HG03039 (cell line): ENCODE data around the gene SLC26A2.
"Not testable (repeated sequence)": the region's sequence is repeated elsewhere in the genome, so short reads cannot be mapped to it uniquely, and the experiment has no call there.

Experiments
- ATAC-seq: cut with Tn5 transposase; IDR thresholded peaks from one replicate; pipeline ENCODE4 v1.9.1; 2021; ENCODE audit warnings: mild to moderate bottlenecking, moderate library complexity; ENCODE audit not compliant: unreplicated experiment

The SLC26A2 gene

GRCh38 chr5:149936700-149937091 lies 23.9 kb upstream of the SLC26A2 start:
- ATAC-seq, result no peak

- ATAC-seq, result no peak
Measured at GRCh38 chr5:149937610-149938009, 22.9 kb upstream of the SLC26A2 start.

- ATAC-seq, result no peak
Measured at GRCh38 chr5:149938279-149938678, 22.3 kb upstream of the SLC26A2 start.

- no peak for ATAC-seq
Measured at GRCh38 chr5:149938791-149939358, 21.7 kb upstream of the SLC26A2 start.

- ATAC-seq, result no peak
Measured at GRCh38 chr5:149939546-149939945, 21.0 kb upstream of the SLC26A2 start.

GRCh38 chr5:149940077-149940574 lies 20.4 kb upstream of the SLC26A2 start:
- no peak for ATAC-seq

- ATAC-seq, result no peak
Measured at GRCh38 chr5:149940941-149941644, 19.5 kb upstream of the SLC26A2 start.

GRCh38 chr5:149941795-149942194 lies 18.8 kb upstream of the SLC26A2 start:
- ATAC-seq, result no peak

GRCh38 chr5:149942199-149942598 lies 18.4 kb upstream of the SLC26A2 start:
- ATAC-seq, result no peak

GRCh38 chr5:149942741-149943169 lies 17.8 kb upstream of the SLC26A2 start:
- ATAC-seq, result not testable (repeated sequence)

GRCh38 chr5:149943177-149943949 lies 17.2 kb upstream of the SLC26A2 start:
- ATAC-seq, result not testable (repeated sequence)

GRCh38 chr5:149944666-149945065 lies 15.9 kb upstream of the SLC26A2 start, which contains the start of gene PDE6A:
Gene PDE6A (minus strand): TSS chr5:149944793. CDS start chr5:149944673, 120 bp downstream.
- ATAC-seq, result no peak

GRCh38 chr5:149946118-149946517 lies 14.4 kb upstream of the SLC26A2 start:
- no peak for ATAC-seq

- no peak for ATAC-seq
Measured at GRCh38 chr5:149948993-149949392, 11.6 kb upstream of the SLC26A2 start.

- ATAC-seq, result no peak
Measured at GRCh38 chr5:149951138-149951749, 9.3 kb upstream of the SLC26A2 start.

GRCh38 chr5:149953436-149954121 lies 7.0 kb upstream of the SLC26A2 start:
- no peak for ATAC-seq

GRCh38 chr5:149954798-149955197 lies 5.8 kb upstream of the SLC26A2 start:
- ATAC-seq, result no peak

GRCh38 chr5:149956685-149957084 lies 3.9 kb upstream of the SLC26A2 start:
- ATAC-seq, result no peak

- ATAC-seq, result no peak
Measured at GRCh38 chr5:149957855-149958254, 2.7 kb upstream of the SLC26A2 start.

GRCh38 chr5:149959406-149960236 lies 937 bp upstream of the SLC26A2 start:
- ATAC-seq, result no peak
